Measurements from ENCODE around the gene CEP68.

DNA sequence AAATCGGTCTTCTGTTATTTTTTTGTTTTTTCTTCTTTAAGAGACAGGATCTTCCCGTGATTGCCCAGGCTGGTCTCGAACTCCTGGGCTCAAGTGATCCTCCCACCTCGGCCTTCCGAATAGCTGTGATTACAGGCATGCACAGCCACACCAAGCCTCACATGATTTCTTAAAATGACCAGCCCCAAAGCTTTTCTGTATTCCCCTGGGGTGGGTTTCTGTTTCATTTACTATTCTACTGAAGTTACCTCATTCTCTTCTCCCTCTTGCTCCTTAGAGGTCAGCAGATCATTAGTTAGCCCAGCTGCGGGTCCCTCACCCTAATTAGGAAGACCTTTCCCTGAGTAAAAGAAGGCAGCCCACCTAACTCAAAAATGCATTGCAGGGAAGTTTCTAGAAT lies 39.4 kb upstream of the CEP68 start:
- TF ChIP-seq, protein P1, sequence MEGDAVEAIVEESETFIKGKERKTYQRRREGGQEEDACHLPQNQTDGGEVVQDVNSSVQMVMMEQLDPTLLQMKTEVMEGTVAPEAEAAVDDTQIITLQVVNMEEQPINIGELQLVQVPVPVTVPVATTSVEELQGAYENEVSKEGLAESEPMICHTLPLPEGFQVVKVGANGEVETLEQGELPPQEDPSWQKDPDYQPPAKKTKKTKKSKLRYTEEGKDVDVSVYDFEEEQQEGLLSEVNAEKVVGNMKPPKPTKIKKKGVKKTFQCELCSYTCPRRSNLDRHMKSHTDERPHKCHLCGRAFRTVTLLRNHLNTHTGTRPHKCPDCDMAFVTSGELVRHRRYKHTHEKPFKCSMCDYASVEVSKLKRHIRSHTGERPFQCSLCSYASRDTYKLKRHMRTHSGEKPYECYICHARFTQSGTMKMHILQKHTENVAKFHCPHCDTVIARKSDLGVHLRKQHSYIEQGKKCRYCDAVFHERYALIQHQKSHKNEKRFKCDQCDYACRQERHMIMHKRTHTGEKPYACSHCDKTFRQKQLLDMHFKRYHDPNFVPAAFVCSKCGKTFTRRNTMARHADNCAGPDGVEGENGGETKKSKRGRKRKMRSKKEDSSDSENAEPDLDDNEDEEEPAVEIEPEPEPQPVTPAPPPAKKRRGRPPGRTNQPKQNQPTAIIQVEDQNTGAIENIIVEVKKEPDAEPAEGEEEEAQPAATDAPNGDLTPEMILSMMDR (IDR thresholded peaks at IDR 0.05) = no peak
- TF ChIP-seq GATA2 (CRISPR knock-in tag; IDR thresholded peaks at IDR 0.05) (no peak), RXRA (IDR thresholded peaks at IDR 0.05; ENCODE audit: borderline replicate concordance, low read depth) (no peak), POLR2AphosphoS5 (IDR thresholded peaks at IDR 0.05; ENCODE audit: low read depth, low read length) (no peak), GABPA (IDR thresholded peaks at IDR 0.05; ENCODE audit: low read depth) (no peak), RAD21 (IDR thresholded peaks at IDR 0.05; ENCODE audit: low read length) (no peak), NRF1 (IDR thresholded peaks at IDR 0.05; ENCODE audit: low read depth, low read length) (no peak), SMC3 (IDR thresholded peaks at IDR 0.05; ENCODE audit: low read depth, low read length) (no peak), EP300 (IDR thresholded peaks at IDR 0.05; ENCODE audit: borderline replicate concordance in 1 of 2, low read depth in 1 of 2, low read length in 1 of 2) (no peak), RFX5 (IDR thresholded peaks at IDR 0.05; ENCODE audit: low read length) (no peak)
- TF ChIP-seq, protein P2, sequence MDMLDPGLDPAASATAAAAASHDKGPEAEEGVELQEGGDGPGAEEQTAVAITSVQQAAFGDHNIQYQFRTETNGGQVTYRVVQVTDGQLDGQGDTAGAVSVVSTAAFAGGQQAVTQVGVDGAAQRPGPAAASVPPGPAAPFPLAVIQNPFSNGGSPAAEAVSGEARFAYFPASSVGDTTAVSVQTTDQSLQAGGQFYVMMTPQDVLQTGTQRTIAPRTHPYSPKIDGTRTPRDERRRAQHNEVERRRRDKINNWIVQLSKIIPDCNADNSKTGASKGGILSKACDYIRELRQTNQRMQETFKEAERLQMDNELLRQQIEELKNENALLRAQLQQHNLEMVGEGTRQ (IDR thresholded peaks at IDR 0.05; ENCODE audit: borderline replicate concordance, low read depth, low read length) = no peak
